Measurements from ENCODE around the gene COL5A2.

The COL5A2 gene

GRCh38 chr2:189095101-189095500 is 84.5 kb downstream of the COL5A2 start:
- DNase-seq = no peak

- peak; percentile 9 for DNase-seq
Observed at GRCh38 chr2:189092936-189093335, 86.6 kb downstream of the COL5A2 start.

GRCh38 chr2:189091253-189091652 is 88.3 kb downstream of the COL5A2 start:
- peak; percentile 12 for DNase-seq

GRCh38 chr2:189088591-189089205 is 90.9 kb downstream of the COL5A2 start:
- DNase-seq = peak; percentile 12

GRCh38 chr2:189086710-189087109 is 92.9 kb downstream of the COL5A2 start:
- DNase-seq = peak; percentile 93

- peak; percentile 9 for DNase-seq
Observed at GRCh38 chr2:189086250-189086649, 93.3 kb downstream of the COL5A2 start.

GRCh38 chr2:189083606-189084005 is 96.0 kb downstream of the COL5A2 start:
- no peak for DNase-seq

- DNase-seq = no peak
Observed at GRCh38 chr2:189083106-189083505, 96.5 kb downstream of the COL5A2 start.

- peak; percentile 59 for DNase-seq
Observed at GRCh38 chr2:189082376-189082975, 97.1 kb downstream of the COL5A2 start.

- DNase-seq = peak; percentile 62
Observed at GRCh38 chr2:189076572-189076971, 103.0 kb downstream of the COL5A2 start.

GRCh38 chr2:189076120-189076519 is 103.4 kb downstream of the COL5A2 start:
- DNase-seq = no peak

- no peak for DNase-seq
Observed at GRCh38 chr2:189074506-189074905, 105.1 kb downstream of the COL5A2 start.

- DNase-seq = no peak
Observed at GRCh38 chr2:189072036-189072435, 107.5 kb downstream of the COL5A2 start.

GRCh38 chr2:189069855-189070619 is 109.5 kb downstream of the COL5A2 start:
- no peak for DNase-seq

- DNase-seq = peak; percentile 73
Observed at GRCh38 chr2:189066037-189066436, 113.5 kb downstream of the COL5A2 start.

GRCh38 chr2:189060096-189060642 is 119.4 kb downstream of the COL5A2 start:
- peak; percentile 70 for DNase-seq

- DNase-seq = no peak
Observed at GRCh38 chr2:189057316-189057715, 122.2 kb downstream of the COL5A2 start.

GRCh38 chr2:189056200-189057106 is 123.1 kb downstream of the COL5A2 start:
- DNase-seq = no peak

- DNase-seq = no peak
Observed at GRCh38 chr2:189050165-189050712, 129.3 kb downstream of the COL5A2 start.

GRCh38 chr2:189049709-189050164 is 129.8 kb downstream of the COL5A2 start:
- DNase-seq = peak; percentile 25

- DNase-seq = no peak
Observed at GRCh38 chr2:189048189-189048588, 131.4 kb downstream of the COL5A2 start.

All from HCEC 1CT (cell line).